Osteocyte (in vitro differentiated cells): Measurements from ENCODE around the gene ABHD16B. TPM values are rescaled to one million over a fixed set of nuclear protein-coding genes. Genes with fewer than 3 reads are reported as not detected.
"Not testable (repeated sequence)": the region's sequence is repeated elsewhere in the genome, so short reads cannot be mapped to it uniquely, and the experiment has no call there.

Experiments used
- DNase-seq: peaks from one replicate; pipeline ENCODE4 v3.0.0; 2021; ENCODE audit warnings: mixed read lengths; ENCODE audit not compliant: unreplicated experiment; ENCODE audit errors: extremely low spot score
- H3K27ac Mint-ChIP-seq: one replicate; pipeline ENCODE4 v1.8.0; 2021; ENCODE audit warnings: mild to moderate bottlenecking, mixed read lengths; ENCODE audit not compliant: unreplicated experiment
- H3K27me3 Mint-ChIP-seq: one replicate; pipeline ENCODE4 v1.8.0; 2021; ENCODE audit warnings: mixed read lengths; ENCODE audit not compliant: unreplicated experiment
- H3K36me3 Mint-ChIP-seq: one replicate; pipeline ENCODE4 v1.8.0; 2021; ENCODE audit warnings: mixed read lengths; ENCODE audit not compliant: unreplicated experiment
- H3K4me1 Mint-ChIP-seq: one replicate; pipeline ENCODE4 v1.8.0; 2021; ENCODE audit warnings: mixed read lengths; ENCODE audit not compliant: unreplicated experiment
- H3K4me3 Mint-ChIP-seq: one replicate; pipeline ENCODE4 v1.8.0; 2021; ENCODE audit warnings: mild to moderate bottlenecking, moderate library complexity, mixed read lengths; ENCODE audit not compliant: unreplicated experiment
- H3K9me3 Mint-ChIP-seq: one replicate; pipeline ENCODE4 v1.8.0; 2021; ENCODE audit warnings: mixed read lengths; ENCODE audit not compliant: unreplicated experiment
- total RNA-seq: library from RNA; stranded (reverse); gene quantifications from 2 replicates; pipeline ENCODE4 v1.2.1, GENCODE V29; 2021
- TF ChIP-seq, protein P1 (sequence below): fragments of 200-600 bp; sonication (generic); IDR thresholded peaks from 2 replicates; pipeline ENCODE4 v1.5.0; 2021; ENCODE audit warnings: antibody characterized with exemption, mild to moderate bottlenecking, moderate library complexity

ABHD16B gene
- total RNA-seq, 1 donor from 2014 or later: not detected

DNA sequence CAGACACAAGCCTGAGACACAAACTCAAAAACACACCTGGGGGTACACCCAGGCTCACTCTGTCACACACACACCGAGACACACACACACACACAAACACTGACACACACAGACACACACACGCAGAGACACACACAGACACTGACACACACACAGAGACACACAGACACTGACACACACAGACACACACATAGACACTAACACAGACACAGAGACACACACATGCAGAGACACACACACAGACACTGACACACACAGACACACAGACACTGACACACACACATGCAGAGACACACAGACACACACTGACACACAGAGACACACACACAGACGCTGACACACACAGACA is 14.4 kb upstream of the ABHD16B start:
- H3K27ac Mint-ChIP-seq: no peak overlapping the region

DNA sequence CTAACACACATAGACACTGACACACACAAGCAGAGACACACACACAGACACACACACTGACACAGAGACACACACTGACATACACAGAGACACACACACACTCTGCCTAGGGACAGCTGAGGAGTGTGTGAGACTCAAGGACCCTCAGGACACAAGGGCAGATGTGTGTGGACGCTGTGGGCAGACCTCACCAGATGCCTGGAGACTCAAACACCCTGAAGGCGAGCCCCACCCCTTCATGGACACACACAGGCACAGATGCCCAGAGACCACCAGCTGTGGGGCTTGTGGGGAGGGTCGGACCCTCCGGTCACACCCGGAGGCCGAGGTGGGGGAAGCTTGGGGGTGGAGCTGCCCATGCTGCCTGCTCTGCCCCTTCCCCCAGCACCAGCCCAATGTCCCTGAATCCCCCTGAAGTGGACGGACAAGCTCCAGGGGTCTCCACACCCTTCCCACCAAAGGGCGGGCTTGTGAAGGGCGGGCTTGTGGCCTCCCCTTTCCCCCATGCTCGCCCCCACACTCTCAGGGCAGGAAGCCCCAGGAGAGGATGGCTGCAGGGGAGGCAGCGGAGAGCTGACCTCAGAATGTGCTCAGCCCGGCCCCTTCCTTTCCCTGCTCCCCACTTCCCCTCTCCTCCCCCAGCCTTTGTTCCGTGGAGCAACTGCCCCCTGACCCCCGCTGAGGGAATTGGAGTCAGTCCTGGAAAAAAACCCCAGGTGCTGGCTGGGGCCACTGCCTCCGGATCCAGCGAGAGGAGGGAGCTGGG is 13.9 kb upstream of the ABHD16B start:
- TF ChIP-seq, protein P1, sequence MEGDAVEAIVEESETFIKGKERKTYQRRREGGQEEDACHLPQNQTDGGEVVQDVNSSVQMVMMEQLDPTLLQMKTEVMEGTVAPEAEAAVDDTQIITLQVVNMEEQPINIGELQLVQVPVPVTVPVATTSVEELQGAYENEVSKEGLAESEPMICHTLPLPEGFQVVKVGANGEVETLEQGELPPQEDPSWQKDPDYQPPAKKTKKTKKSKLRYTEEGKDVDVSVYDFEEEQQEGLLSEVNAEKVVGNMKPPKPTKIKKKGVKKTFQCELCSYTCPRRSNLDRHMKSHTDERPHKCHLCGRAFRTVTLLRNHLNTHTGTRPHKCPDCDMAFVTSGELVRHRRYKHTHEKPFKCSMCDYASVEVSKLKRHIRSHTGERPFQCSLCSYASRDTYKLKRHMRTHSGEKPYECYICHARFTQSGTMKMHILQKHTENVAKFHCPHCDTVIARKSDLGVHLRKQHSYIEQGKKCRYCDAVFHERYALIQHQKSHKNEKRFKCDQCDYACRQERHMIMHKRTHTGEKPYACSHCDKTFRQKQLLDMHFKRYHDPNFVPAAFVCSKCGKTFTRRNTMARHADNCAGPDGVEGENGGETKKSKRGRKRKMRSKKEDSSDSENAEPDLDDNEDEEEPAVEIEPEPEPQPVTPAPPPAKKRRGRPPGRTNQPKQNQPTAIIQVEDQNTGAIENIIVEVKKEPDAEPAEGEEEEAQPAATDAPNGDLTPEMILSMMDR: no peak
- Mint-ChIP-seq H3K27me3 (no peaks in the 10 kb centered on the region), H3K27ac (no peak overlapping the region), H3K4me1 (peaks cover 20% of the 10 kb centered on the region), H3K9me3 (no peaks in the 10 kb centered on the region), H3K36me3 (no peaks in the 10 kb centered on the region), H3K4me3 (no peak overlapping the region)
- DNase-seq: no peak

More for the DNA sequence above, 14.4 kb upstream of the ABHD16B start:
- no peak overlapping the region for H3K4me3 Mint-ChIP-seq
- no peaks in the 10 kb centered on the region for H3K36me3 Mint-ChIP-seq
- no peaks in the 10 kb centered on the region for H3K27me3 Mint-ChIP-seq
- no peaks in the 10 kb centered on the region for H3K9me3 Mint-ChIP-seq
- H3K4me1 Mint-ChIP-seq: peaks cover 18% of the 10 kb centered on the region
- no peak for DNase-seq
- TF ChIP-seq, protein P1: no peak

DNA sequence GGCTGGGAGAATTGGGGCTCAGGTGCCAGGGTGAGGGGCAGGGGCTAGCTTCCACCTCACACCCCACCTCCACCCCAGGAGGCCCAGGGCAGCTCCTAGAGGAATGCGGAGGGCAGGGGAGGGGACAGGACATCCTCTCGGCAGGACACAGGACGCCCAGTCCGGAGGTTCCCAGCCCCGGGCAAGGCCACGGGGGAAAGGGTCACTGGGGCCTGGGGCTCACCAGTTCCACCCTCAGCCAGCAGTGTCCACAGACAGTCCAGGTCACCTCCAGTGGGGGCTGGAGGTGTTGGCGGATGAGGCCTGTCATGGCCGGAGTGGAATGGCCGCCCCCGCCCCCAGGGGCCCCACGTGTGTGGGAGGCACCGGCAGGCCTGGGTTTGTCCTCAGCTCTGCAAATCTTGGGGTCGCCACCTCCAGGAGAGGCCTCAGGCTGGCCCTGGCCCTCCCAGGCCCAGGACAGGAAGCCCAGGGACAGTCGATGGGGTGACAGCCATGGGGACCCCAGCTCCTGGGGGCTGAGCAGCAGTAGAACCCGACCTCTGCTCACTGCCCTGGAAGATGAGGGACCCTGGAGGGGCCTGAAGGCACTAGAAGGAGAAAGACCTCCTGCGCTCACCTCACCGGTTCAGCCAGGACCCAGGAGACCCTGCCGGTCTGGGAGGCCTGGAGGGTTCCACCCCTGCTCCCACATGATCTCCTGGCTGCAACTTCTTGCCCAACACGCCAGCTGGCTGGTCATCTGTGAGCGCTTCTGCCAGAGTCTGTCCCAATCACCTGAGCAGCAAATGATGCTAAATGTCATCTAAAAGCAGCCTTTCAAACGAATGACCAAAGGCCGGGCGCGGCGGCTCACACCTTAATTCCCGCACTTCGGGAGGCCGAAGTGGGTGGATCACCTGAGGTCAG is 13.0 kb upstream of the ABHD16B start:
- H3K36me3 Mint-ChIP-seq: no peaks in the 10 kb centered on the region
- no peak overlapping the region for H3K27ac Mint-ChIP-seq
- H3K9me3 Mint-ChIP-seq: no peaks in the 10 kb centered on the region
- peaks cover 20% of the 10 kb centered on the region for H3K4me1 Mint-ChIP-seq
- TF ChIP-seq, protein P1: no peak
- DNase-seq: no peak
- no peak overlapping the region for H3K4me3 Mint-ChIP-seq
- no peaks in the 10 kb centered on the region for H3K27me3 Mint-ChIP-seq

DNA sequence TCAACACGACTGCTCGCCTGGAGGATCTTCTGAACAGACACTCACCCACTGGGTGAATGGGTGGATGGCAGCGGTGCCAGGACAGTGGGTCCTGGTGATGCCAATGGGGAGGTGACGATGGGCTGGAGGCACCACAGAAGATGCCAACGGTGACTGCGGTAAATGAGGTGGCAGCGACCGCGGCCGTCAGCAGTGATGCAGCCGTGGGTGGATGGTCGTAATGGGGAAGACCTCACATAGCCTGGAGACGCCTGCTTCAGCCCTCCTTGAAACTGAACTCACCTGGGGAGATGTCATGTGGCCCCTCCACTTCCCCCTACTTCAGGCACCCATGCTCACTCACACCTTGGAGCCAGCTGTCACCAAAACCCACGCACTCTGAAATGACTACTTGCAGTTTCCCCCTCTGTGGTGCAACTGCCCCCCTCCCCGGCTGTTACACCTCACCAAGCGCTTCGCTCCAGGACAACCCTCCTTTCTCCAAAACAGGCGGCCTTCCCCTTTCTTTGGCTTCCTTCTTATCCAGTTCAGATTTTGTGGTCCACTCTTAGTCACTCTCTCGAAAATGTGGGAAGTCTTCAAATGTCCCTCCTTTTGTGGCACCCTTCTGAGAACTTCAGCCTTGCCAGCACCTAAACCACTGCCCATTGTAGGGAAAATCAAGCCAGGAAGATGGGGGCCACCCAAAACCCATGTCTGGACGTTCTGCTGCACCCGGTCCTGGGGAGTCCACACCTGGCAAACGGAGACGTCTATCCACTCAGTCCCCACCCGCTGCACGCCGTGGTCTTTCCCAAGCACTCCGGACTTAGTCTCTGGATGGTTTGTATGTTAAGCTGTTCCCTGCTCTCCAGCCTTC is 10.4 kb upstream of the ABHD16B start:
- TF ChIP-seq, protein P1: no peak
- Mint-ChIP-seq H3K9me3 (no peaks in the 10 kb centered on the region), H3K4me1 (peaks cover 25% of the 10 kb centered on the region), H3K36me3 (no peaks in the 10 kb centered on the region), H3K27ac (no peak overlapping the region), H3K27me3 (no peaks in the 10 kb centered on the region), H3K4me3 (no peak overlapping the region)
- DNase-seq: no peak

DNA sequence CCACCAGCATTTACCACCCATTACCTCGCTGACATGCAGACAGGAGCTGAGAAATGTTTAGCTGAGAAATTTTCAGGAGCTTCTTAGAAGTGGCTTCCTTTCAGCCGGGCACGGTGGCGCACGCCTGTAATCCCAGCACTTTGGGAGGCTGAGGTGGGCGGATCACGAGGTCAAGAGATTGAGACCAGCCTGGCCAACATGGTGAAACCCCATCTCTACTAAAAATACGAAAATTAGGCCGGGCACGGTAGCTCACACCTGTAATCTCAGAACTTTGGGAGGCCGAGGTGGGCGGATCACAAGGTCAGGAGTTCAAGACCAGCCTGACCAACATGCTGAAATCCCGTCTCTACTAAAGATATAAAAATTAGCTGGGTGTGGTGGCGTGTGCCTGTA is 9.8 kb upstream of the ABHD16B start:
- not testable (repeated sequence) for H3K4me3 Mint-ChIP-seq, H3K27ac Mint-ChIP-seq, H3K36me3 Mint-ChIP-seq, H3K27me3 Mint-ChIP-seq, H3K9me3 Mint-ChIP-seq, DNase-seq
- peaks cover 24% of the 10 kb centered on the region for H3K4me1 Mint-ChIP-seq

DNA sequence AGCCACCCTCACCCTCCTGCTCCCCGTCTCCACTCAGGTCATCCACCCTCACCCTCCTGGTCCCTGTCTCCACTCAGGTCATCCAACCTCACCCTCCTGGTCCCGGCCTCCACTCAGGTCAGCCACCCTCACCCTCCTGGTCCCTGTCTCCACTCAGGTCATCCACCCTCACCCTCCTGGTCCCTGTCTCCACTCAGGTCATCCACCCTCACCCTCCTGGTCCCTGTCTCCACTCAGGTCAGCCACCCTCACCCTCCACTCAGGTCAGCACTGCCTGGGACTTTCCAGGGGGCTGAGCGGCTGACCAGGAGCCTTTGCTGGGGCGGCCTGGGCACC is 7.6 kb upstream of the ABHD16B start:
- H3K27me3 Mint-ChIP-seq, H3K36me3 Mint-ChIP-seq, H3K9me3 Mint-ChIP-seq, H3K4me3 Mint-ChIP-seq, DNase-seq, H3K27ac Mint-ChIP-seq: not testable (repeated sequence)
- H3K4me1 Mint-ChIP-seq: peaks cover 37% of the 10 kb centered on the region
